ENCODE measurements around the gene PDZK1IP1. TPM values are rescaled to one million over a fixed set of nuclear protein-coding genes. Genes with fewer than 3 reads are reported as not detected.

PDZK1IP1 gene
- total and polyA plus RNA-seq, 7 experiments from 2014 or later = not detected

- no peaks in the 10 kb centered on the region for H3K36me3 ChIP-seq (ENCODE audit: control insufficient read depth in 2 of 3, insufficient read depth in 3 of 3, low read length in 3 of 3)
- H3K9me3 ChIP-seq (ENCODE audit: control insufficient read depth in 2 of 3, low read length in 3 of 3) = no peaks in the 10 kb centered on the region
- H3K27me3 ChIP-seq (ENCODE audit: control insufficient read depth in 2 of 2, insufficient read depth in 2 of 2, low read length in 2 of 2) = peaks cover 3 to 8% of the 10 kb centered on the region in 2 donors
- Mint-ChIP-seq H3K9me3 (peaks cover 0 to 1% (median 0%) of the 10 kb centered on the region in 11 donors), H3K36me3 (peaks cover 0 to 4% (median 0%) of the 10 kb centered on the region in 5 donors), H3K27me3 (peaks cover 26 to 55% (median 46%) of the 10 kb centered on the region in 5 donors), H3K4me1 (peaks cover 9 to 22% (median 15%) of the 10 kb centered on the region in 7 donors), H3K4me3 (peak overlapping the region; percentile 68 to 88 (median 82)), H3K27ac (peak overlapping the region in 3 of 9 donors; percentile 3 to 89 (median 60))
- peak; percentile 14 to 81 (median 56) for DNase-seq
- intact Hi-C loops (cut with micrococcal nuclease) = loop anchor here (1.0 to 10.0 kb wide), 8 partner anchors 83 to 735 kb away; partner anchors contain the start of genes FOXD2 (in 2 of the 2) and STIL (in 1 of the 2)
- ChIA-PET CTCF (interaction anchor here (0.6 to 2.7 kb wide), 7 partner anchors 8 to 897 kb away, joined by 3 to 23 read pairs (median 3); partner anchors contain the start of gene FOXD2), POLR2A (no interaction called here)
- no peak overlapping the region for H3K27ac ChIP-seq (ENCODE audit: low read depth, low read length)
- H3K4me3 ChIP-seq (ENCODE audit: low read length) = peak overlapping the region; percentile 57
- peaks cover 4 to 7% of the 10 kb centered on the region in 2 donors for H3K4me1 ChIP-seq (ENCODE audit: control insufficient read depth in 2 of 2, insufficient read depth in 2 of 2, low read length in 2 of 2)
- ATAC-seq = peak; percentile 76
These were observed 10.5 kb downstream of the PDZK1IP1 start for GRCh38 chr1:47179017-47179987.

DNA sequence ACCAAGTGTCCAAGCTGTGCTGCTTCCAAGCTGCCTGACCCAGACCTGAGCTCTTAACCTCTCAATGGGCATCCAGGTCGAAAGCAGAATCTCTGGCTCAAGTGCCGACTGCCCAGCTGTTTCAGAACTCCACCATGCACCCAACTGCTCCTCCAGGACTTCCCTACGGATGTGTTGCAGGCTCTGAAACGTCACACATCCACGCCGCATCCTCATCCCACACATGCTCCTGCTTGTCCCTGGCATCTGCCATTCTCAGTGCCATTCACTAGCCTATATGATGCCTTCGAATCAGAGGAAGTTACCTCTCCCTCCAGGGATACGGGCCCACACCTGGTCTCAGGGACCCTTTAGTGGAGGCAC, 11.2 kb downstream of the PDZK1IP1 start:
- H3K27me3 ChIP-seq (ENCODE audit: control insufficient read depth in 2 of 2, insufficient read depth in 2 of 2, low read length in 2 of 2) = peaks cover 3 to 8% of the 10 kb centered on the region in 2 donors
- Mint-ChIP-seq H3K27ac (peak overlapping the region in 1 of 9 donors; percentile 3), H3K27me3 (peaks cover 30 to 58% (median 46%) of the 10 kb centered on the region in 5 donors), H3K9me3 (peaks cover 0 to 1% (median 0%) of the 10 kb centered on the region in 11 donors), H3K36me3 (peaks cover 0 to 4% (median 0%) of the 10 kb centered on the region in 5 donors), H3K4me3 (peak overlapping the region in 4 of 10 donors; percentile 68 to 88 (median 78)), H3K4me1 (peaks cover 9 to 22% (median 15%) of the 10 kb centered on the region in 7 donors)
- no peaks in the 10 kb centered on the region for H3K9me3 ChIP-seq (ENCODE audit: control insufficient read depth in 2 of 3, low read length in 3 of 3)
- CTCF ChIA-PET = interaction anchor here (0.6 to 2.7 kb wide), 5 partner anchors 15 to 547 kb away, joined by 3 to 23 read pairs (median 3); partner anchors contain the start of gene FOXD2
- intact Hi-C loops (cut with micrococcal nuclease) = loop anchor here (1.0 to 10.0 kb wide), 8 partner anchors 84 to 734 kb away; partner anchors contain the start of genes FOXD2 (in 2 of the 2) and STIL (in 1 of the 2)
- ATAC-seq = no peak
- POLR2A ChIA-PET = no interaction called here
- DNase-seq = no peak
- H3K27ac ChIP-seq (ENCODE audit: low read depth, low read length) = no peak overlapping the region
- H3K36me3 ChIP-seq (ENCODE audit: control insufficient read depth in 2 of 3, insufficient read depth in 3 of 3, low read length in 3 of 3) = no peaks in the 10 kb centered on the region
- H3K4me3 ChIP-seq (ENCODE audit: low read length) = no peak overlapping the region
- H3K4me1 ChIP-seq (ENCODE audit: control insufficient read depth in 2 of 2, insufficient read depth in 2 of 2, low read length in 2 of 2) = peaks cover 4 to 7% of the 10 kb centered on the region in 2 donors

DNA sequence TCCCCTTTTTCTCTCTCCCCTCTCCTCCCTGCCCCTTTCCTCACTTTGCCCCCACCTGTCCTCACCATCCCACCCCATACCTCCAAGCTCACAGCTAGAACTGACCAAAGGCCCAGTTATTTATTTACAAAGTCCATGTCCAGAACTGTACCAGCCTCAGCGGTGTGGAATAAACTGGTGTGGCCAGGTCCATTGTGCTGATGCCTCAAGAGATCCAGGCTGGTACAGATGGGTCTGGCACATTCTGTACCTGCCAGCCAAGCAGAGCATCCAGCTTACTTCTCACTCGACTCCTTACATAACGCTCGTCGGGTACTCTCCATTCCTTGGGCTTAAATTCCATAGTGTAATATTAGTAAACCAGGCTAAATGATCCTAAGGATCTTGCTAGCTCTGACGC, 11.8 kb downstream of the PDZK1IP1 start:
- ChIA-PET CTCF (interaction anchor here (0.5 to 2.7 kb wide), 4 partner anchors 16 to 760 kb away, joined by 3 to 23 read pairs (median 3); no protein-coding TSS in a partner anchor), POLR2A (no interaction called here)
- Mint-ChIP-seq H3K27ac (no peak overlapping the region), H3K27me3 (peaks cover 30 to 64% (median 46%) of the 10 kb centered on the region in 5 donors), H3K9me3 (peaks cover 0 to 5% (median 0%) of the 10 kb centered on the region in 11 donors), H3K36me3 (peaks cover 0 to 4% (median 0%) of the 10 kb centered on the region in 5 donors), H3K4me1 (peaks cover 9 to 22% (median 15%) of the 10 kb centered on the region in 7 donors), H3K4me3 (no peak overlapping the region)
- Histone ChIP-seq H3K4me1 (ENCODE audit: control insufficient read depth in 2 of 2, insufficient read depth in 2 of 2, low read length in 2 of 2) (peaks cover 4 to 7% of the 10 kb centered on the region in 2 donors), H3K9me3 (ENCODE audit: control insufficient read depth in 2 of 3, low read length in 3 of 3) (no peaks in the 10 kb centered on the region), H3K4me3 (ENCODE audit: low read length) (no peak overlapping the region), H3K27me3 (ENCODE audit: control insufficient read depth in 2 of 2, insufficient read depth in 2 of 2, low read length in 2 of 2) (peaks cover 3 to 8% of the 10 kb centered on the region in 2 donors), H3K36me3 (ENCODE audit: control insufficient read depth in 2 of 3, insufficient read depth in 3 of 3, low read length in 3 of 3) (no peaks in the 10 kb centered on the region), H3K27ac (ENCODE audit: low read depth, low read length) (no peak overlapping the region)
- ATAC-seq (no peak), DNase-seq (no peak)
- intact Hi-C loops (cut with micrococcal nuclease) = loop anchor here (5.0 to 10.0 kb wide), 5 partner anchors 84 to 733 kb away; partner anchors contain the start of genes FOXD2 (in 2 of the 2) and STIL (in 1 of the 2)

DNA sequence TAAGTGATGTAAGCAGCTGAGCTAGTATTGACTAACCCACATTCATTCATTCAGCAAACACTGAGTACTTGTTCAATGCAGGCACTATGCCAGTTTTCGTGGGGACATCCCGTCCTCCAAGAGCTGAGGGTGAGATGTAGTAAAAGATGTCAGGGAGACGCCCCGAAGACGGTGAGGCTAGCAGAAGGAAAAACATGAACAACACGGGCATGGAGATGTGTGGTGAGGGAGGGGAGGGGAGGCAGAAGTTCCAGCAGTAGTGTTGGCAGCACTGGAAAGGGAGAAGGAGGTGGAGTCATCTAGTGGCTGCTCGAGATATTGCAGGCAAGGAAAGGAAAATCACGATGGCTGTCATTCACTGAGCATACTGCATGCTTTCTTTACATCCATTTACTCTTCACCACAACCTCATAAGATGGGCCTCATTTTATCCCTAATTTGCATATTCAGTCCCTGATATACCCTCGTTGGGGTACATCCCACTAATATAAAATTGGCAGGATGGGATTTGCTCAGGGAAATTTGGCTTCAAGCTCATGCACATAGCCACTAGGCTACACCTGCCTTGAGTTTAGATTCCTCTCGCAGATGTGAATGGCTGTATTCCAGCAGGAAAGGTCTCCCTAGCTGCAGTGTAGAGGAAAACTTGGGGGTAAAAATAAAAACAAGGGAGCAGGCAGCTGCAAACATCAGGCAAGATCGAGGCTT, 14.5 kb downstream of the PDZK1IP1 start:
- H3K27me3 ChIP-seq (ENCODE audit: control insufficient read depth in 2 of 2, insufficient read depth in 2 of 2, low read length in 2 of 2) = peaks cover 0 to 6% of the 10 kb centered on the region in 2 donors

DNA sequence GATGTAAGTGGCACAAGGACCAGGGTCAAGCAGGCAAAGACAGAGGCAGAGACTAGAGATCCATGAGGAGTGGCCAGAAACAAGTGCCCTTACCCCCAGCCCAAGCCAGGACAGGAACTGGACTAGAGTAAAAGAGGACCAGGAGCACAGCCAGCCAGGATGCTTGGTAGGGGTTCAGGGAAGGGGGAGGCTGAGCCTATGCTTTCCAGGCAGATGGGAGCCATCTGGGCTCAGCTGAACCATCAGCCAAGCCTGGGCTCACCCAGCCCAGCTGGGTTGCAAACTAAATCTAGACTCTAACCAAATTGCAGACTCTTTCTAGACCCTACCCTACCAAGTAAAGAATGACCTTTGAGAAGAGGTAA, 15.2 kb downstream of the PDZK1IP1 start:
- no peak overlapping the region for H3K27ac ChIP-seq (ENCODE audit: low read depth, low read length)
- H3K36me3 Mint-ChIP-seq = no peaks in the 10 kb centered on the region
- H3K9me3 ChIP-seq (ENCODE audit: control insufficient read depth in 2 of 3, low read length in 3 of 3) = no peaks in the 10 kb centered on the region
- peaks cover 7 to 19% (median 13%) of the 10 kb centered on the region in 7 donors for H3K4me1 Mint-ChIP-seq
- no peak overlapping the region for H3K4me3 Mint-ChIP-seq
- DNase-seq = no peak
- no peaks in the 10 kb centered on the region for H3K27me3 ChIP-seq (ENCODE audit: control insufficient read depth in 2 of 2, insufficient read depth in 2 of 2, low read length in 2 of 2)
- no peak overlapping the region for H3K4me3 ChIP-seq (ENCODE audit: low read length)
- ATAC-seq = no peak
- H3K4me1 ChIP-seq (ENCODE audit: control insufficient read depth in 2 of 2, insufficient read depth in 2 of 2, low read length in 2 of 2) = peaks cover 4 to 6% of the 10 kb centered on the region in 2 donors
- peaks cover 20 to 46% (median 36%) of the 10 kb centered on the region in 5 donors for H3K27me3 Mint-ChIP-seq
- POLR2A ChIA-PET = no interaction called here
- CTCF ChIA-PET = interaction anchor here (0.6 kb wide), 1 partner anchor 10 kb away, joined by 4 read pairs; no protein-coding TSS in a partner anchor
- H3K27ac Mint-ChIP-seq = no peak overlapping the region
- intact Hi-C loops (cut with micrococcal nuclease) = loop anchor here (5.0 to 10.0 kb wide), 5 partner anchors 88 to 730 kb away; partner anchors contain the start of genes FOXD2 (in 2 of the 2) and STIL (in 1 of the 2)
- H3K9me3 Mint-ChIP-seq = peaks cover 0 to 4% (median 0%) of the 10 kb centered on the region in 11 donors
- H3K36me3 ChIP-seq (ENCODE audit: control insufficient read depth in 2 of 3, insufficient read depth in 3 of 3, low read length in 3 of 3) = no peaks in the 10 kb centered on the region

More for the DNA sequence above, 14.5 kb downstream of the PDZK1IP1 start:
- POLR2A ChIA-PET = no interaction called here
- ATAC-seq (peak; percentile 76), DNase-seq (peak in 6 of 9 donors; percentile 17 to 36 (median 26))
- no peaks in the 10 kb centered on the region for H3K36me3 Mint-ChIP-seq
- CTCF ChIA-PET = interaction anchor here (0.5 to 1.2 kb wide), 3 partner anchors 11 to 373 kb away, joined by 3 to 4 read pairs (median 3); no protein-coding TSS in a partner anchor
- peaks cover 25 to 52% (median 43%) of the 10 kb centered on the region in 5 donors for H3K27me3 Mint-ChIP-seq
- no peaks in the 10 kb centered on the region for H3K36me3 ChIP-seq (ENCODE audit: control insufficient read depth in 2 of 3, insufficient read depth in 3 of 3, low read length in 3 of 3)
- intact Hi-C loops (cut with micrococcal nuclease) = loop anchor here (5.0 to 10.0 kb wide), 5 partner anchors 87 to 731 kb away; partner anchors contain the start of genes FOXD2 (in 2 of the 2) and STIL (in 1 of the 2)
- no peak overlapping the region for H3K4me3 ChIP-seq (ENCODE audit: low read length)
- H3K4me1 Mint-ChIP-seq = peaks cover 9 to 22% (median 15%) of the 10 kb centered on the region in 7 donors
- peaks cover 4 to 7% of the 10 kb centered on the region in 2 donors for H3K4me1 ChIP-seq (ENCODE audit: control insufficient read depth in 2 of 2, insufficient read depth in 2 of 2, low read length in 2 of 2)
- no peak overlapping the region for H3K27ac ChIP-seq (ENCODE audit: low read depth, low read length)
- H3K9me3 ChIP-seq (ENCODE audit: control insufficient read depth in 2 of 3, low read length in 3 of 3) = no peaks in the 10 kb centered on the region
- peaks cover 0 to 4% (median 0%) of the 10 kb centered on the region in 11 donors for H3K9me3 Mint-ChIP-seq
- H3K27ac Mint-ChIP-seq = no peak overlapping the region
- H3K4me3 Mint-ChIP-seq = no peak overlapping the region
